GM18498 (cell line): Measurements from ENCODE around the gene ELOVL4.
A peak's percentile ranks its signal among the peaks of the same experiment; 100 is the strongest.

Source experiments
- ATAC-seq: cut with Tn5 transposase; IDR thresholded peaks from one replicate; pipeline ENCODE4 v1.9.1; 2021; ENCODE audit warnings: mild to moderate bottlenecking, moderate library complexity; ENCODE audit not compliant: unreplicated experiment

Gene ELOVL4

GRCh38 chr6:79922018-79922417 lies 25.3 kb downstream of the ELOVL4 start:
- ATAC-seq: no peak

GRCh38 chr6:79913369-79913768 lies 34.0 kb downstream of the ELOVL4 start:
- no peak for ATAC-seq

- ATAC-seq: no peak
These were observed 35.4 kb downstream of the ELOVL4 start for GRCh38 chr6:79911992-79912391.

GRCh38 chr6:79909517-79909916 lies 37.8 kb downstream of the ELOVL4 start:
- no peak for ATAC-seq

- no peak for ATAC-seq
These were observed 45.3 kb downstream of the ELOVL4 start for GRCh38 chr6:79902046-79902445.

GRCh38 chr6:79898076-79898475 lies 49.3 kb downstream of the ELOVL4 start:
- no peak for ATAC-seq

- ATAC-seq: no peak
These were observed 51.3 kb downstream of the ELOVL4 start for GRCh38 chr6:79896075-79896449.

GRCh38 chr6:79895382-79896074 lies 51.8 kb downstream of the ELOVL4 start:
- ATAC-seq: no peak

GRCh38 chr6:79894939-79895338 lies 52.4 kb downstream of the ELOVL4 start:
- no peak for ATAC-seq

GRCh38 chr6:79888587-79888986 lies 58.8 kb downstream of the ELOVL4 start:
- no peak for ATAC-seq

- no peak for ATAC-seq
These were observed 69.1 kb downstream of the ELOVL4 start for GRCh38 chr6:79878142-79878748.

GRCh38 chr6:79874531-79875134 lies 72.7 kb downstream of the ELOVL4 start:
- ATAC-seq: no peak

- no peak for ATAC-seq
These were observed 74.4 kb downstream of the ELOVL4 start for GRCh38 chr6:79872986-79873385.

GRCh38 chr6:79872303-79872702 lies 75.0 kb downstream of the ELOVL4 start:
- no peak for ATAC-seq

- ATAC-seq: peak; percentile 100
These were observed 77.7 kb downstream of the ELOVL4 start for GRCh38 chr6:79869600-79870084.

GRCh38 chr6:79869184-79869583 lies 78.2 kb downstream of the ELOVL4 start:
- ATAC-seq: no peak

- ATAC-seq: peak; percentile 30
These were observed 79.1 kb downstream of the ELOVL4 start for GRCh38 chr6:79868098-79868722.
